Activated CD8-positive, alpha-beta T cell treated with anti-CD3 and anti-CD28 coated beads for 36 hours (primary cell): ENCODE results near the gene PVRIG. TPM values are rescaled to one million over a fixed set of nuclear protein-coding genes. Genes with fewer than 3 reads are reported as not detected.
"Not testable (repeated sequence)": the region's sequence is repeated elsewhere in the genome, so short reads cannot be mapped to it uniquely, and the experiment has no call there.

Experiments
- ATAC-seq: fragments of 200-7000 bp; cut with Tn5 transposase; one replicate; pipeline ENCODE4 v1.10.0; 2021; ENCODE audit warnings: mild to moderate bottlenecking, moderate library complexity
- CTCF ChIA-PET: fragments of 350-600 bp; sonication (Branson Sonifier 250); formaldehyde crosslinking; loops from one replicate; lab custom pipeline; 2021; ENCODE audit warnings: antibody characterized with exemption; lab: Charles Lee
- POLR2A ChIA-PET: fragments of 350-600 bp; sonication (Branson Sonifier 250); formaldehyde crosslinking; loops from one replicate; lab custom pipeline; 2021; ENCODE audit warnings: antibody characterized with exemption; lab: Charles Lee
- DNase-seq: peaks from one replicate; pipeline ENCODE4 v3.0.0-alpha.2; 2020
- H3K27ac Mint-ChIP-seq: one replicate; pipeline ENCODE4 v1.8.0; 2021; ENCODE audit warnings: mild to moderate bottlenecking, mixed read lengths
- H3K27me3 Mint-ChIP-seq: one replicate; pipeline ENCODE4 v1.8.0; 2021; ENCODE audit warnings: mixed read lengths
- H3K36me3 Mint-ChIP-seq: one replicate; pipeline ENCODE4 v1.8.0; 2021; ENCODE audit warnings: low read depth, mixed read lengths
- H3K4me1 Mint-ChIP-seq: one replicate; pipeline ENCODE4 v1.8.0; 2021; ENCODE audit warnings: low read depth, mixed read lengths
- H3K4me3 Mint-ChIP-seq: one replicate; pipeline ENCODE4 v1.8.0; 2021; ENCODE audit warnings: mild to moderate bottlenecking, moderate library complexity, mixed read lengths
- H3K9me3 Mint-ChIP-seq: one replicate; pipeline ENCODE4 v1.8.0; 2021; ENCODE audit warnings: mixed read lengths
- CTCF ChIP-seq: fragments of 200-600 bp; IDR thresholded peaks from one replicate; pipeline ENCODE4 v1.8.0; 2022; ENCODE audit warnings: antibody characterized with exemption, mild to moderate bottlenecking
- intact Hi-C: fragments of 100-400 bp; cut with micrococcal nuclease; formaldehyde crosslinking; loops from one replicate; pipeline ENCODE4 v1.10.0; 2022
- total RNA-seq, 2 experiments: library from RNA; stranded (reverse); gene quantifications; one replicate each; pipeline ENCODE4 v1.2.3, GENCODE V29; 2021

PVRIG gene
- total RNA-seq, 2 experiments from 2014 or later = 29.8 to 30.2 TPM

GRCh38 chr7:100244988-100245605 is 25.3 kb downstream of the PVRIG start:
- ATAC-seq, H3K9me3 Mint-ChIP-seq, H3K36me3 Mint-ChIP-seq, H3K27me3 Mint-ChIP-seq, CTCF ChIA-PET, H3K4me3 Mint-ChIP-seq, DNase-seq, intact Hi-C loops: not testable (repeated sequence)
- H3K4me1 Mint-ChIP-seq = peaks cover 28% of the 10 kb centered on the region
- peak overlapping the region; percentile 76 for H3K27ac Mint-ChIP-seq
- POLR2A ChIA-PET = interaction anchor here (0.6 kb wide), 1 partner anchor 163 kb away, joined by 3 read pairs; no protein-coding TSS in a partner anchor

GRCh38 chr7:100246121-100246864 is 26.5 kb downstream of the PVRIG start:
- POLR2A ChIA-PET, H3K27ac Mint-ChIP-seq, DNase-seq, H3K4me3 Mint-ChIP-seq, H3K9me3 Mint-ChIP-seq, ATAC-seq, H3K36me3 Mint-ChIP-seq, CTCF ChIA-PET, H3K27me3 Mint-ChIP-seq, intact Hi-C loops: not testable (repeated sequence)
- peaks cover 27% of the 10 kb centered on the region for H3K4me1 Mint-ChIP-seq

GRCh38 chr7:100246865-100247137 is 27.1 kb downstream of the PVRIG start:
- H3K27me3 Mint-ChIP-seq, H3K27ac Mint-ChIP-seq, DNase-seq, CTCF ChIA-PET, ATAC-seq, POLR2A ChIA-PET, intact Hi-C loops, H3K36me3 Mint-ChIP-seq, H3K9me3 Mint-ChIP-seq, H3K4me3 Mint-ChIP-seq: not testable (repeated sequence)
- peaks cover 27% of the 10 kb centered on the region for H3K4me1 Mint-ChIP-seq

GRCh38 chr7:100247152-100247757 is 27.5 kb downstream of the PVRIG start:
- intact Hi-C loops = no loop called here
- POLR2A ChIA-PET = no interaction called here

GRCh38 chr7:100248483-100248882 is 28.7 kb downstream of the PVRIG start:
- CTCF ChIA-PET = no interaction called here
- no peaks in the 10 kb centered on the region for H3K9me3 Mint-ChIP-seq

More at GRCh38 chr7:100247152-100247757, 27.5 kb downstream of the PVRIG start:
- H3K27ac Mint-ChIP-seq = no peak overlapping the region
- H3K9me3 Mint-ChIP-seq = no peaks in the 10 kb centered on the region
- peaks cover 27% of the 10 kb centered on the region for H3K4me1 Mint-ChIP-seq
- CTCF ChIA-PET = no interaction called here
- DNase-seq (peak; percentile 27), ATAC-seq (no peak)
- H3K36me3 Mint-ChIP-seq = no peaks in the 10 kb centered on the region
- TF ChIP-seq CTCF = no peak
- H3K4me3 Mint-ChIP-seq = no peak overlapping the region
- no peaks in the 10 kb centered on the region for H3K27me3 Mint-ChIP-seq

GRCh38 chr7:100257017-100257416 is 37.3 kb downstream of the PVRIG start:
- intact Hi-C loops = no loop called here
- H3K27ac Mint-ChIP-seq = no peak overlapping the region
- H3K9me3 Mint-ChIP-seq = no peaks in the 10 kb centered on the region
- CTCF ChIA-PET = no interaction called here
- TF ChIP-seq CTCF = no peak
- no peaks in the 10 kb centered on the region for H3K4me1 Mint-ChIP-seq
- ATAC-seq (no peak), DNase-seq (no peak)
- no peak overlapping the region for H3K4me3 Mint-ChIP-seq
- POLR2A ChIA-PET = no interaction called here
- H3K36me3 Mint-ChIP-seq = no peaks in the 10 kb centered on the region
- H3K27me3 Mint-ChIP-seq = no peaks in the 10 kb centered on the region

More at GRCh38 chr7:100248483-100248882, 28.7 kb downstream of the PVRIG start:
- POLR2A ChIA-PET = no interaction called here
- Mint-ChIP-seq H3K4me1 (peaks cover 17% of the 10 kb centered on the region), H3K4me3 (no peak overlapping the region), H3K36me3 (no peaks in the 10 kb centered on the region), H3K27me3 (no peaks in the 10 kb centered on the region), H3K27ac (no peak overlapping the region)
- DNase-seq (no peak), ATAC-seq (no peak)
- intact Hi-C loops = no loop called here
- TF ChIP-seq CTCF = no peak

GRCh38 chr7:100259984-100260383 is 40.2 kb downstream of the PVRIG start:
- H3K4me1 Mint-ChIP-seq, H3K27ac Mint-ChIP-seq, POLR2A ChIA-PET, H3K4me3 Mint-ChIP-seq, H3K36me3 Mint-ChIP-seq, intact Hi-C loops, DNase-seq, H3K9me3 Mint-ChIP-seq, CTCF ChIA-PET, ATAC-seq, H3K27me3 Mint-ChIP-seq: not testable (repeated sequence)

GRCh38 chr7:100262896-100263295 is 43.1 kb downstream of the PVRIG start:
- POLR2A ChIA-PET, CTCF ChIA-PET, H3K9me3 Mint-ChIP-seq, H3K4me3 Mint-ChIP-seq, ATAC-seq, H3K27ac Mint-ChIP-seq, H3K36me3 Mint-ChIP-seq, H3K27me3 Mint-ChIP-seq, DNase-seq, intact Hi-C loops, H3K4me1 Mint-ChIP-seq: not testable (repeated sequence)

GRCh38 chr7:100264223-100264622 is 44.5 kb downstream of the PVRIG start:
- H3K4me1 Mint-ChIP-seq, ATAC-seq, H3K27me3 Mint-ChIP-seq, H3K4me3 Mint-ChIP-seq, CTCF ChIA-PET, H3K36me3 Mint-ChIP-seq, POLR2A ChIA-PET, DNase-seq, H3K9me3 Mint-ChIP-seq, H3K27ac Mint-ChIP-seq, intact Hi-C loops: not testable (repeated sequence)
